GM21786 (cell line): ENCODE measurements around the gene RAB3GAP1.
A peak's percentile ranks its signal among the peaks of the same experiment; 100 is the strongest.
"Not testable (repeated sequence)": the region's sequence is repeated elsewhere in the genome, so short reads cannot be mapped to it uniquely, and the experiment has no call there.

Source experiments
- ATAC-seq: cut with Tn5 transposase; IDR thresholded peaks from one replicate; pipeline ENCODE4 v1.9.1; 2021; ENCODE audit not compliant: unreplicated experiment

The RAB3GAP1 gene

GRCh38 chr2:135052997-135053474 is 944 bp downstream of the RAB3GAP1 start:
- ATAC-seq: peak; percentile 39

- no peak for ATAC-seq
These were observed 3.2 kb downstream of the RAB3GAP1 start for GRCh38 chr2:135055182-135055786.

- no peak for ATAC-seq
These were observed 4.7 kb downstream of the RAB3GAP1 start for GRCh38 chr2:135056790-135057189.

- ATAC-seq: no peak
These were observed 7.5 kb downstream of the RAB3GAP1 start for GRCh38 chr2:135059577-135059976.

- no peak for ATAC-seq
These were observed 11.1 kb downstream of the RAB3GAP1 start for GRCh38 chr2:135063210-135063609.

- no peak for ATAC-seq
These were observed 12.1 kb downstream of the RAB3GAP1 start for GRCh38 chr2:135064149-135064548.

- ATAC-seq: no peak
These were observed 14.6 kb downstream of the RAB3GAP1 start for GRCh38 chr2:135066710-135067109.

GRCh38 chr2:135072125-135072997 is 20.3 kb downstream of the RAB3GAP1 start:
- no peak for ATAC-seq

- ATAC-seq: no peak
These were observed 22.1 kb downstream of the RAB3GAP1 start for GRCh38 chr2:135074216-135074615.

GRCh38 chr2:135076556-135076955 is 24.5 kb downstream of the RAB3GAP1 start:
- no peak for ATAC-seq

GRCh38 chr2:135078417-135078816 is 26.3 kb downstream of the RAB3GAP1 start:
- ATAC-seq: no peak

- ATAC-seq: no peak
These were observed 34.1 kb downstream of the RAB3GAP1 start for GRCh38 chr2:135086222-135086621.

- not testable (repeated sequence) for ATAC-seq
These were observed 37.5 kb downstream of the RAB3GAP1 start for GRCh38 chr2:135089597-135089996.

- no peak for ATAC-seq
These were observed 39.6 kb downstream of the RAB3GAP1 start for GRCh38 chr2:135091681-135092080.

- no peak for ATAC-seq
These were observed 41.1 kb downstream of the RAB3GAP1 start for GRCh38 chr2:135093193-135093592.

GRCh38 chr2:135093670-135094330 is 41.7 kb downstream of the RAB3GAP1 start:
- ATAC-seq: no peak

- no peak for ATAC-seq
These were observed 42.4 kb downstream of the RAB3GAP1 start for GRCh38 chr2:135094508-135094907.

- no peak for ATAC-seq
These were observed 43.5 kb downstream of the RAB3GAP1 start for GRCh38 chr2:135095591-135095990.

- no peak for ATAC-seq
These were observed 44.8 kb downstream of the RAB3GAP1 start for GRCh38 chr2:135096665-135097446.

- no peak for ATAC-seq
These were observed 45.6 kb downstream of the RAB3GAP1 start for GRCh38 chr2:135097532-135098231.
